GM19438 (cell line): Measurements from ENCODE around the gene GSS.

Source experiments
- ATAC-seq: cut with Tn5 transposase; IDR thresholded peaks from one replicate; pipeline ENCODE4 v1.9.1; 2021; ENCODE audit warnings: low read depth; ENCODE audit not compliant: unreplicated experiment

Gene GSS

GRCh38 chr20:34979366-34980153 is 24.0 kb upstream of the GSS start:
- ATAC-seq = no peak

- ATAC-seq = no peak
Observed at GRCh38 chr20:34978092-34978744, 22.6 kb upstream of the GSS start.

- ATAC-seq = no peak
Observed at GRCh38 chr20:34977365-34978091, 21.9 kb upstream of the GSS start.

- ATAC-seq = no peak
Observed at GRCh38 chr20:34976286-34976685, 20.7 kb upstream of the GSS start.

- ATAC-seq = no peak
Observed at GRCh38 chr20:34974246-34974645, 18.6 kb upstream of the GSS start.

- no peak for ATAC-seq
Observed at GRCh38 chr20:34971561-34972235, 16.1 kb upstream of the GSS start.

- no peak for ATAC-seq
Observed at GRCh38 chr20:34970846-34971560, 15.4 kb upstream of the GSS start.

- ATAC-seq = no peak
Observed at GRCh38 chr20:34970193-34970840, 14.7 kb upstream of the GSS start.

GRCh38 chr20:34968042-34968775 is 12.6 kb upstream of the GSS start:
- no peak for ATAC-seq

- no peak for ATAC-seq
Observed at GRCh38 chr20:34967421-34967820, 11.8 kb upstream of the GSS start.

GRCh38 chr20:34965051-34965450 is 9.4 kb upstream of the GSS start:
- ATAC-seq = no peak

GRCh38 chr20:34964486-34964885 is 8.9 kb upstream of the GSS start:
- ATAC-seq = no peak

- ATAC-seq = no peak
Observed at GRCh38 chr20:34956751-34957472, 1.3 kb upstream of the GSS start.

GRCh38 chr20:34956041-34956458 is 444 bp upstream of the GSS start:
- no peak for ATAC-seq

- ATAC-seq = no peak
Observed at GRCh38 chr20:34954904-34955230, 739 bp downstream of the GSS start.

- no peak for ATAC-seq
Observed at GRCh38 chr20:34953960-34954359, 1.6 kb downstream of the GSS start.

GRCh38 chr20:34952671-34953070 is 2.9 kb downstream of the GSS start:
- ATAC-seq = no peak

GRCh38 chr20:34951652-34952051 is 4.0 kb downstream of the GSS start:
- no peak for ATAC-seq

- no peak for ATAC-seq
Observed at GRCh38 chr20:34951252-34951651, 4.4 kb downstream of the GSS start.
